ENCODE measurements around the gene TYW3.

The TYW3 gene, protein sequence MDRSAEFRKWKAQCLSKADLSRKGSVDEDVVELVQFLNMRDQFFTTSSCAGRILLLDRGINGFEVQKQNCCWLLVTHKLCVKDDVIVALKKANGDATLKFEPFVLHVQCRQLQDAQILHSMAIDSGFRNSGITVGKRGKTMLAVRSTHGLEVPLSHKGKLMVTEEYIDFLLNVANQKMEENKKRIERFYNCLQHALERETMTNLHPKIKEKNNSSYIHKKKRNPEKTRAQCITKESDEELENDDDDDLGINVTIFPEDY

DNA sequence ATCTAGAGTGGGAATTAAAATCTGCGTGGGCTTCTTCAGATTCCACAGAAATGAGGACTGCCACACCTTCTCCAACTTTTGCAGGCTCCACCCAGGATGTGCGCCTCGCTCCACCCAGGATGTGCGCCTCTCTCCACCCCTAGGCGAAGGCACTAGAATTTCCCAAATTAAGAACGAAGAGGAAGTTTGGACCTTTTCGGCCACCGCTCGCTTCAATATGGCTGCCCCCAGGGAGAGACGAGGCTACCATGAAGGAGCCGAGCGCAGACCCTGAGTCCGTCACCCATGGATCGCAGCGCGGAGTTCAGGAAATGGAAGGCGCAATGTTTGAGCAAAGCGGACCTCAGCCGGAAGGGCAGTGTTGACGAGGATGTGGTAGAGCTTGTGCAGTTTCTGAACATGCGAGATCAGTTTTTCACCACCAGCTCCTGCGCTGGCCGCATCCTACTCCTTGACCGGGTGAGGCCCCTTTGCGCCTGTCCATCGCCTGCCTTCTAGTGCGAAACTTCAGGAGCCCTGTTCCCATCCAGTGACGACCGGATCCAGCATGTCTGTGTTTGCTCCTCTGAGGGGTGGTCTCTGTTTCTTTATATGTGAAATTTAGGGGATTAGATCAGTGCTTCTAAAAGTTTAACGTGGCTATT lies at the start of gene TYW3, which contains the start of gene CRYZ:
Gene TYW3, plus strand, starts transcription at position 193 of the 644 bp plus-strand sequence. Its CDS starts 93 bp downstream, at position 286.
Gene CRYZ, minus strand, starts transcription at position 91 of the 644 bp plus-strand sequence. CDS start 8,229 bp downstream, outside the sequence.
- peaks cover 29% of the 10 kb centered on the region for H3K4me1 ChIP-seq (ENCODE audit: insufficient read depth, low read length)
- peak within 1 kb of the TSS; percentile 82 for H3K4me2 ChIP-seq (ENCODE audit: insufficient read depth, low read length)
- TF ChIP-seq, protein P1, sequence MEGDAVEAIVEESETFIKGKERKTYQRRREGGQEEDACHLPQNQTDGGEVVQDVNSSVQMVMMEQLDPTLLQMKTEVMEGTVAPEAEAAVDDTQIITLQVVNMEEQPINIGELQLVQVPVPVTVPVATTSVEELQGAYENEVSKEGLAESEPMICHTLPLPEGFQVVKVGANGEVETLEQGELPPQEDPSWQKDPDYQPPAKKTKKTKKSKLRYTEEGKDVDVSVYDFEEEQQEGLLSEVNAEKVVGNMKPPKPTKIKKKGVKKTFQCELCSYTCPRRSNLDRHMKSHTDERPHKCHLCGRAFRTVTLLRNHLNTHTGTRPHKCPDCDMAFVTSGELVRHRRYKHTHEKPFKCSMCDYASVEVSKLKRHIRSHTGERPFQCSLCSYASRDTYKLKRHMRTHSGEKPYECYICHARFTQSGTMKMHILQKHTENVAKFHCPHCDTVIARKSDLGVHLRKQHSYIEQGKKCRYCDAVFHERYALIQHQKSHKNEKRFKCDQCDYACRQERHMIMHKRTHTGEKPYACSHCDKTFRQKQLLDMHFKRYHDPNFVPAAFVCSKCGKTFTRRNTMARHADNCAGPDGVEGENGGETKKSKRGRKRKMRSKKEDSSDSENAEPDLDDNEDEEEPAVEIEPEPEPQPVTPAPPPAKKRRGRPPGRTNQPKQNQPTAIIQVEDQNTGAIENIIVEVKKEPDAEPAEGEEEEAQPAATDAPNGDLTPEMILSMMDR (IDR thresholded peaks at IDR 0.05; ENCODE audit: borderline replicate concordance, extremely low read depth, low read length, poor library complexity, severe bottlenecking) = no peak
- TF ChIP-seq EZH2 (IDR thresholded peaks at IDR 0.05; ENCODE audit: borderline replicate concordance, low read depth, low read length, severe bottlenecking) = no peak
- no peaks in the 10 kb centered on the region for H3K9me3 ChIP-seq (ENCODE audit: insufficient read depth, low read length, severe bottlenecking)
- peak within 1 kb of the TSS; percentile 85 for H3K27ac ChIP-seq (ENCODE audit: low read length)
- peak within 1 kb of the TSS; percentile 92 for H2AFZ ChIP-seq (ENCODE audit: low read depth, low read length)
- ATAC-seq (ENCODE audit: insufficient read depth, low read depth) (peak; percentile 87), DNase-seq (peak; percentile 92)
- no peaks in the 10 kb centered on the region for H4K20me1 ChIP-seq (ENCODE audit: insufficient read depth, low read length)
- peak within 1 kb of the TSS; percentile 68 for H3K9ac ChIP-seq (ENCODE audit: low read depth, low read length)
- H3K4me3 ChIP-seq (ENCODE audit: low read depth in 1 of 2, low read length in 2 of 2) = peak within 1 kb of the TSS; percentile 67 to 68
- peaks cover 16% of the 10 kb centered on the region for H3K36me3 ChIP-seq (ENCODE audit: insufficient read depth, low read length)
- H3K79me2 ChIP-seq (ENCODE audit: insufficient read depth, low read length) = peaks cover 27% of the 10 kb centered on the region
- H3K27me3 ChIP-seq (ENCODE audit: insufficient read depth, low read length, poor library complexity) = no peaks in the 10 kb centered on the region

DNA sequence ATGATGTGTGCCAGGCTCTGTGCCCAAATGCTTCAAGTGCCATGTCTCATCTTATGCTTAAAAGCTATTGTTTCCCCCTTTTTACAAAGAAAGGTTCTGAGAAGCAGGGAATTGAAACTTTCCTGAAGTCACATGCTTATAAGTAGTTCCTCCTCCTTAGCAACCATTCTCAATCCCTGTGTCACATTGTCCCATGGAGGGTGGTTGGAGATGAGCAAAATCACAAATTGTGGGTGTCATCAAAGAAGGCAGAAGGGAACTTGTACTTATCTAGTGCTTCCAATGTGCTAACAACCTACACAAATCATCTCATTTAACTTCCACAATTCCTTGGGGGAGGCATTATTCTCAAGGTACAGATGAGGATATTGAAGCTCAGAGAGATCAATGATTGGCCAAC lies 49.3 kb upstream of the TYW3 start:
- DNase-seq (no peak), ATAC-seq (ENCODE audit: insufficient read depth, low read depth) (no peak)
- H3K9ac ChIP-seq (ENCODE audit: low read depth, low read length) = no peak overlapping the region
- H3K4me1 ChIP-seq (ENCODE audit: insufficient read depth, low read length) = no peaks in the 10 kb centered on the region
- no peak overlapping the region for H2AFZ ChIP-seq (ENCODE audit: low read depth, low read length)
- H3K4me2 ChIP-seq (ENCODE audit: insufficient read depth, low read length) = no peak overlapping the region
- no peaks in the 10 kb centered on the region for H4K20me1 ChIP-seq (ENCODE audit: insufficient read depth, low read length)
- H3K36me3 ChIP-seq (ENCODE audit: insufficient read depth, low read length) = no peaks in the 10 kb centered on the region
- H3K4me3 ChIP-seq (ENCODE audit: low read depth in 1 of 2, low read length in 2 of 2) = no peak overlapping the region
- H3K27me3 ChIP-seq (ENCODE audit: insufficient read depth, low read length, poor library complexity) = no peaks in the 10 kb centered on the region
- no peaks in the 10 kb centered on the region for H3K79me2 ChIP-seq (ENCODE audit: insufficient read depth, low read length)
- no peaks in the 10 kb centered on the region for H3K9me3 ChIP-seq (ENCODE audit: insufficient read depth, low read length, severe bottlenecking)
- H3K27ac ChIP-seq (ENCODE audit: low read length) = no peak overlapping the region
- TF ChIP-seq EZH2 (IDR thresholded peaks at IDR 0.05; ENCODE audit: borderline replicate concordance, low read depth, low read length, severe bottlenecking) = no peak
- TF ChIP-seq, protein P1 (IDR thresholded peaks at IDR 0.05; ENCODE audit: borderline replicate concordance, extremely low read depth, low read length, poor library complexity, severe bottlenecking) = no peak

DNA sequence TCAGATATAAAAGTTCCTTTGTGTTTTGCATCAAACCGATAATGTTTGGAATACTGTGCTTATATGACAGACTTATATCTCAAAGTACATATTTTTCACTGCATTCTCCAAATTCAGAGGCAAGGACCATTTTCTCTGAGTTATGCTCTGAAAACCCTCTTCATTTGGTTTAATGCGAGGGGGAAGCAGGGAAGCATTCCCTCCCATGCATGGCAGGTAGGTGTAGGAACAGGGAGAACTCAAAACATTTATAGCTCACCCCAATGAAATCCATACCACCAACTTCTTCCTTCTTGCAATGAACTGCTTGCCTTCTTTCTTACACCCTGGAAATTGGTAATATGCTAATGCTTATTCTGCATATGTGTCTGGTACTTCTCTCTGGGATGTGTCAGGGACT lies 48.7 kb upstream of the TYW3 start:
- no peak for TF ChIP-seq EZH2 (IDR thresholded peaks at IDR 0.05; ENCODE audit: borderline replicate concordance, low read depth, low read length, severe bottlenecking)
- TF ChIP-seq, protein P1 (IDR thresholded peaks at IDR 0.05; ENCODE audit: borderline replicate concordance, extremely low read depth, low read length, poor library complexity, severe bottlenecking) = no peak

More for the DNA sequence above, 48.7 kb upstream of the TYW3 start:
- ATAC-seq (ENCODE audit: insufficient read depth, low read depth) (no peak), DNase-seq (no peak)
- Histone ChIP-seq H2AFZ (ENCODE audit: low read depth, low read length) (no peak overlapping the region), H4K20me1 (ENCODE audit: insufficient read depth, low read length) (no peaks in the 10 kb centered on the region), H3K9ac (ENCODE audit: low read depth, low read length) (no peak overlapping the region), H3K9me3 (ENCODE audit: insufficient read depth, low read length, severe bottlenecking) (no peaks in the 10 kb centered on the region), H3K27ac (ENCODE audit: low read length) (no peak overlapping the region), H3K79me2 (ENCODE audit: insufficient read depth, low read length) (no peaks in the 10 kb centered on the region), H3K4me2 (ENCODE audit: insufficient read depth, low read length) (no peak overlapping the region), H3K4me1 (ENCODE audit: insufficient read depth, low read length) (no peaks in the 10 kb centered on the region), H3K4me3 (ENCODE audit: low read depth in 1 of 2, low read length in 2 of 2) (no peak overlapping the region), H3K27me3 (ENCODE audit: insufficient read depth, low read length, poor library complexity) (no peaks in the 10 kb centered on the region), H3K36me3 (ENCODE audit: insufficient read depth, low read length) (no peaks in the 10 kb centered on the region)
